HG02642 (cell line): ENCODE results near the gene OSBPL1A.

ENCODE experiments used
- ATAC-seq: cut with Tn5 transposase; IDR thresholded peaks from one replicate; pipeline ENCODE4 v1.9.1; 2021; ENCODE audit warnings: mild to moderate bottlenecking; ENCODE audit not compliant: unreplicated experiment, poor library complexity

OSBPL1A gene

DNA sequence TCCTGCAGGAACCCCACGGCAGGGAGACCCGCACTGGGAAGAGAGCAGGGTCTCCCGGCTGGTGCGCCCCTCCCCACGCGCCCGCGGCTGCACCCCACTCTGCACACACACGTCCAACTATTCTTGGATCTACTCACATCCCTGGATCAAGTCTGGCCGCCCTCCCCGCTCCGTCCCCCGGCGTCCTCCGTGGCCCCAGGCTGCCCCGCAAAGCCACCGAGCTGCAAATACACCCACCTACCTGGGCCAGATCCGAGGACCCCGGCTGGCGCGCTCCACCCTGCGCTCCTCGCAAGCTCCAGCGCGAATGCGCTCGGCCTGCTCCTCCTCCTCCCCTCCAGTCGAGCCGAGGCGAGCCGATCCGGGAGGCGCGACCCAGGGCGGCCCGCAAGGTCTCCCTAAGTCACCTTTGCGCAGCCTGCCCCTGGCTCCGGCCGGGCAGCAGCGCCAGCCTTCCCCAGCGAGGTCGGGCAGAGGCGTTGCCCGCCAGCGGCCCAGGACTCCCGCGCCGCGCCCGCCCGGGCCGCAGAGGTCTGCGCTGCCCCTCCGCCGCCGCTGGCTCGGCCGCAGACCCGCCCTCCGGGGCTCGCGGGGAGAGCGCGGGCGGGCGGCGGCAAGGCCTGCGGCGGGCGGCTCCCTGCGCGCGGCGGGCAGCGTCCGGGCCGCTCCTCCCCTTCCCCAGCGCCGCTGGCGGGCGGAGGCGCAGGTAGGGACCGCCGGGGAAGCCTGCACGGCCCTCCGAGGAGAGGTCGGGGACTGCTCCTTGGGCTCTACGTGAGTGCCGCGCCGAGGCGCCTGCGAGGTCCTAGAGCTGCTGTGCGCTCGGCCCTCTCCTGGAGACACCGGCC, 126.0 kb downstream of the OSBPL1A start:
- ATAC-seq: peak; percentile 53

DNA sequence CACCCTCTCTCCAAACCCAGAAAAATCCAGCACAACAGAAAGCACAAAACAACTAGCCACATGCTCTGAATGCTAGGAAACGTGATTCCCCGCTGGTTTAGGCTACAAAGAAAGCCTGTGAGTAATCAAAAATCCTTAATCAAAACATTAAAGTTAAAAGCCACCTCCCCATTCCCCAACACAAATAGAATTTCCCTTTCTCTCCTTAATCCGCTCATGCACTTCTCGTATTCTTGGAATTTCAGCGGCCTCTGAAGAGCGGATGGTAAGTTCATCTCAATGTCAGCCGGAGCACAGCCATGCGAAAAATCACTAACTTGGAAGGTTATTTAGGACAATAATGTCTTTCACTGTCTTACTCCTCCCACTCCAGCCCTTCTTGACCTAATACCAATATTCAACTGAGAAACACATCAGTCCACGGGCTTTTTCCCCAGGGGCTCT, 126.7 kb downstream of the OSBPL1A start:
- no peak for ATAC-seq

DNA sequence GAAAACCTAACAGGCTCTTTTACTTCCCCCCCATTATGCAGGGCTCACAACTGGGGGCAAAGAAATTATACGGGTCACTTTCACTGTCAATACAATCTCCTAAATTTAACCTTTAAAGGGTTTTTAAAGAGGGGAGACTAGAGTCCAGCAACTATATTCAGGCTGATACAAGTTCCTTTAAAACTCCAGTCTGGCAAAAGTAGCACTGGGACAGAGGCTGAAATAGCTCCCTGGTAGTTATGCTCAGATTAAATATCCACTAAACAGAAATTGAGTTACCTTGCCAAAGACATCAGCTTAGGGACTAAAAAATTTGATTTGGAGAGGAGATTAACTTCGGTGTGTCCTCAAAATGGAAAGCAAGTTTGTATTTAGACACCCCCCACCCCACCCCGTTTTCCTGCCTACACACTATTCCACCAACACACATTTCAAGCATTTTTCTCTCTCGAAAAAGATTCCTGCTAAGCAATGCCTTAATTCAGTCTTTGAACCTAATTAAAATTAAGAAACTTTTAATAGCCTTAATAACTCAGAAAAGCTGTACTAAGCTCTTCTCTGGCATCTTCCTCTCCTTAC, 127.2 kb downstream of the OSBPL1A start:
- ATAC-seq: no peak

DNA sequence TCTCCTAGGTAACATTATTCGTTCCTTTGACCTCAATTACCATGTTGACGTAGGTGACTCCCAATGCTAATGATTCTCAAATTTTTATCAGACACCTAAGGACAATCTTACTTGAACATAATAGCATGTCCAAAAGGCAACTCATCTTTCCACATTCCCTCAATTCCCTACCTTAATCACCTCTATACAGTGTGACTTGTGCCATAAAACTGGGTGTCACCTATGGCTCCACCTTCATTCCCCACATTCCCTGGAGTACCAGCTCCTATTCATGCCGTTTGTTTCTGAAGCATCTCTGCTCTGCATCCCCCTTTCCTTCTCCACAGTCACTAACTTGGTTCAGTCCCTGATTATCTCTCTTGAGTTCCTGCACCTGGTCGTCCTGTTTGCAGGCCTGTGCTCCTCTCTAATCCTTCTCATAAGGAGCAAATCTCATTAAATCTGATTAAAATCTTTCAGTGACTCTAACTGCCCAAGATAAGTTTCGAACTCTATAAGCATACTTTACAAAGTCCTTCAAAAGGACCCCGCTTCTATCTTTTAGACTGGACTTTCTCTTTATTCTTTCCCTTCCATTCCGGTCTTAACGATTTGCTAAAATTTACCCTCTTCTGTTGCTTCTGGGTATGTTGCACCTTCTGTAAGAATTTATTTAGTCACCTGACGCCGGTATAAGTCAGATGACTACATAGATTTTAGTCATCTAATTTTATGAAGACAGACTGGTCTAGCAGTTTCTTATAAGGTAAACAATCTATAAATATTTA, 128.7 kb downstream of the OSBPL1A start:
- no peak for ATAC-seq

DNA sequence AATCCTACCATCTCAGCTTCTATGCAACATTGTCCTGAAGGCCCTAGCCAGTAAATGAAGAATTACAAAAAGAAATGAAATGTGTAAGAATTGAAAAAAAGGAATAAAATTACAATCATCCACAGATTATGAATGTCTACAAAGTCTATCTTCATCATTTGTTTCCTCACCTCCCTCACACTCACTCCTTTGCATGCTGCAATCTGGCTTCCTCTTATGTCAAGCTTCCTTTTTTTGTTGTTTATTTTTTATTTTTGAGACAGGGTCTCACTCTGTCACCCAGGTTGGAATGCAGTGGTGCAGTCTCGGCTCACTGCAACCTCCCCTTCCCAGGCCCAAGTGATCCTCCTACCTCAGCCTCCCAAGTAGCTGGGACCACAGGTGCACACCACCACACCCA, 129.7 kb downstream of the OSBPL1A start:
- no peak for ATAC-seq

DNA sequence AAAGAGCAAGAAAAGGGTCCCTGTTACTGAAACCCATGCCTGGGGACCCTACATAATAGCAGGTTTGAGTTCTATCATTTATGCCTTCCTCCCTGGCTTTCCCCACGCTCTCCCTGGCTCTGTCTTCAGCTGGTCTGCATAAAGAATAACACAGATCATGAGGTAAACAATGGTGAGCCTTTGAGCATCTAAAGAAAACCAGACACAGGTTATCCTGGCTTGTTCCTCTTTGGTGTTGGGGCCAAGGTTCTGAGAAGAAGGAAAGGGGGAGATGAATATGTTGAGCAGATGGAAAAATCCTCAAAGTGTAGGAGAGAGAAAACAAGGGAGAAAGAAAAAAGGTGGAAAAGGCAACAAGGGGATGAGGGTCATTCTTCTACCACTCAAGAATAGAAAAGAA, 131.5 kb downstream of the OSBPL1A start:
- no peak for ATAC-seq

DNA sequence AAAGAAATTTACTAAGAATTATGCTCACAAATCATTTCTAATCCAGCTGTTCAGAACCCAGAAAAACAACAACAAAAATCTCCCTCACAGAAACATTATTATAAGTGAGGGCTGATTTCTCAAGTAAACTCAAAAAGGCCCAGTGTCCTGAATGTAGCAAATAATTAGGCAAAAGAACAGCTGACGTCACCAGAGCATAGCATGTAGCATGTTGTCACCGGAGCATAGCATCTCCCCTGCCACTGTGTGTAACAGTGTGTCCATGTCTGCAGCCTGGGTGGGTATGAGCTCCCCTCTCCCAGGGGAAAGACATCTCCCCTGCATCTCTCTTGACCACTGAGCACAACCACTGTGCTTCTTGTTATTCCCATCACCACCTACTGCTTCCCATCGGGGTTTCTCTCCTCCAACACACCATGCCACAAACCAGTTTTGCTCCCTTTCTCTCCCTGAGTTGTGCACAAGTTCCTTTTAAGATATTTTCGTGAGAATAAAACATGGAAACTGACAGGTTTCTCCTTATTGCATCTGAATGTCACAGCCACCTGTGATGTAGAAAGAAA, 132.0 kb downstream of the OSBPL1A start:
- ATAC-seq: no peak

DNA sequence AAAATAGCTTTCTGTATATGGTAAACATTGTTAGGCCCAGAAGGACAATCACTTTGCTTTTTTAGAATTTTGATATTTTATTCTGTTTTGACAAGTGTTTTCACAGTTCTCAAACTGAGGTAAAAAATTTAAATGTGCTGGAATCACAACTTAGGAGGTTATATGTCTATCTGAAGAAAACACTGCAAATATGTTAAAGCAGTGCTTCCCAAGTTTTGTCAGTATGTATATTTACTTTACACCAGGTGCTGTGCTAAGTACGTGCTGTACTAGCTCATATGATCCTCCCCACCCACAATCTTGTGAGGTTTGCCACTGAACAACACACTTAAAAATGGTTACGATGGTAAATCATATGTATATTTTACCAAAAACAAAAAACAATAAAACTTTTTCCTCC, 134.6 kb downstream of the OSBPL1A start:
- ATAC-seq: no peak

DNA sequence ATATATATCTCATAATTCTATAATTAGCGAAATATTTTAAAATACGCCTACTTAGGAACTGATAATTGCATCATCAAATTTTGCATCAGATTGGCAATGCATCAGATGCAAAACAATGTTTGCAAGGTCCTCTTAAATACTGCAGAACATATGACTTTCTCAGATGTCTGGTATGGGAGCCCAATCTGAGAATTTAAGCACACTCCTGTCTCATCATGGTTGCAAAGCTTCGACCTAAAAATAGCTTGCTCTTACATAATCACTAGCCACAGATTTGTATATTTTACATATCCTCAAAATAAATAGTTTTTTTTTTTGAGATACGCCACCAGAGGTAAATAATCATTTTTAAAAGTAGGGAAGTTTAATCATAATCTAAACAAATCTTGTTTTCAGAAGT, 135.5 kb downstream of the OSBPL1A start:
- no peak for ATAC-seq

DNA sequence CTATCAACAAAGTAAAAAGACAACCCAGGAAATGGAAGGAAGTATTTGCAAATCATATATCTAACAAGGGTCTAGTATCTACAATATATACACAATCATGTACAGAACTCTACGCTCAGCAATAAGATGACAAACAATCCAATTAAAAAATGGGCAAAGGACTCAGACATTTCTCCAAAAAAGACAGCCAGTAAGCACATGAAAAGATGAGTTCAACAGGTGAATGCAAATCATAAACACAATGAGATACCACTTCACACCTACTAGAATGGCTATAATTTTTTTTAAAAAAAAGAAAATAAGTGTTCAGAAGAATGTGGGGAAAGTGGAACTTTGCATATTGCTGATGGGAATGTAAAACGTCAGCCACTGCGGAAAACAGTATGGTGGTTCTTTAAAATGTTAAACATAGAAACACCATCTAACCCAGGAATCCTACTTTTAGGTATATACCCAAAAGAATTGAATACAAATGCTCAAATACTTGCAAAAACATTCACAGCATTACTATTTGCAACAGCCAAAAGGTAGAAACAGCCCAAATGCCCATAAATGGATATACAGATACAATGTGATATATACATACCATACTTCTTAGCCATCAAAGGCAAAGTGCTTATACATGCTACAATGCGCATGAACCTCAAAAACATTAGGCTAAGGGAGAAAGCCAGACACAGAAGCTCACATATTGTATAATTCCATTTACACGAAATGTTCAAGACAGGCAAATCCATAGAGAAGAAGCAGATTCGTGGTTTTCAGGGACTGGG, 137.6 kb downstream of the OSBPL1A start:
- no peak for ATAC-seq

DNA sequence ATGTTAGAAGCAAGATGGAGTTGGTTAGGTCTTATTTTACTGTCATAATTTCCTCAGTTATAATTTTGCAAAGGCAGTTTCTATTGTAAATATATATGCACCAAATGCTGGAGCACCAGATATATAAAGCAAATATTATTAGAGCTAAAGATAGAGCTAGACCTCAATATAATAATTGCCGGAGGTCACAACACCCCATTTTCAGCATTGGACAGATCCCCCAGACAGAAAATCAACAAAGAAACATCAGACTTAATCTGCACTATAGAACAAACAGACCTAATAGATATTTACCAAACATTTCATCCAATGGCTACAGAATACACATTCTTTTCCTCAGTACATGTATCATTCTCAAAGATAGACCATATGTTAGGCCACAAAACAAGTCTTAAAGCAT, 143.6 kb downstream of the OSBPL1A start:
- no peak for ATAC-seq

DNA sequence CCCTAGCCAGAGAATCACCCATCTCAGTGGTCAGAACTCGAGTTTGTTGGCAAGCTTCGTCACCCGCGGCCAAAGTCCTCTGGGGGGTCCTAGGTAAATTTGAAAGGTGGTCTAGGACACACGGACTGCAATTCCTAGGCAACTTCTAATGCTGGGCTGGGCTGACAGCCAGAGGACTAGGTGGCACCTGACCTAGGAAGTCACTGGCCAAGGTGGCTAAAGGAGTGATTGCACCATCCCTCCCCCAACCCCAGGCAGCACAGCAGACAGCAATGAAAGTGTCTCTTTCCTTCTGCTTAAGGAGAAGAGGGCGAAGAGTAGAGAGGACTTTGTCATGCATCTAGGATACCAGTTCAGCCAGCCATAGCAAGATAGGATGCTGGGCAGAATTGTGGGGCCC, 147.9 kb downstream of the OSBPL1A start:
- no peak for ATAC-seq

DNA sequence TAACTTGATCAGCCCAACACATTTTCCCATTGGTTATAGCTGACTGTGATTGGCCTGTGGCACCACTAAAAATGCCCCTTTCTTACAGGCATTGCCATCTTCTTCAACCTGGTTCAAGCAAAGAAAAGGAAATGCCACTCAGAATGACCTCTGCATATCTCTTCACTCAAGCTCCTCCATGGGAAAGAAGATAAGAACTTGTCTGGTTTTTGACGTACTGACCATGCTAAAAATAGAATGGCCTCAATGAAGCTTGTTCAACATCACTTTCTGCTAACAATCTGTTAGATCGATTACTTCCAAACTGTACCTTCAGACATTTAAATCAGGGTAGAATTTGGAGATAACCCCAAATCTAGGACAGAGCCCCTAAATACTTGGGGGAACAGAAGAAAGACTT, 149.3 kb downstream of the OSBPL1A start:
- no peak for ATAC-seq

DNA sequence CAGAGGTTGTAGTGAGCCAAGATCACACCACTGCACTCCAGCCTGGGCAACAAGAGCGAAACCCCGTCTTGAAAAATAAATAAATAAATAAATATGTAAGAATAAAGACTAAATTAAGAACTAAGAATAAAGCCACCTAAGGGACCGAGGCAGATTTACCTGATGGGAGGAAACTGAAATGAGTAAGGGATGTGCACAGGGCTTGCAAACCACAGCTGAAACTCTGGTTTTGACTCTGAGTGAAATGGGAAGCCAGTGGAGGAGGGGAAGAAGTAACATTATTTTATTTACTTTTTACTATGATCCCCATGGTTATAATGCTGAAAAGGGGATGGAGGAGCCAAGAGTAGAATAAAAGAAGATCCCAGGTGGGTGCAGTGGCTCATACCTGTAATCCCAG, 151.5 kb downstream of the OSBPL1A start:
- ATAC-seq: peak; percentile 90

DNA sequence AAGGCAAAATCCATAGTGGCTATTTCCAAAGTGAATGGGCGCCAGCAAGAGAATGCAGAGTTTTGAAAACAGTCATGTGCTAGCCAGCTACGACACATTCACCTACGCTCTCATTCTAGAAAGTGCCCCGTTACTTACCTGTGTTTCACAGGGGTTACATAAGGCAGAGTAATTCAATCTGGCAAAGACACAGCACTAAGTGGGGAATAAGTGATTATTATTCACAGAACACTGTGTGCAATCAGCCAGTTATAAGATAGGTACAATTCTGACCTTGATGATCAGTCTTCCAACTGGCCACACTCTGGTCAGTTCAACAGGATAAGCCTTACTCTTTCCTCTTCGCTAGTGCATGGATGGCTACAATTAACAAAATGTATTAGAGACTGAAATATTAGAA, 152.9 kb downstream of the OSBPL1A start:
- no peak for ATAC-seq

DNA sequence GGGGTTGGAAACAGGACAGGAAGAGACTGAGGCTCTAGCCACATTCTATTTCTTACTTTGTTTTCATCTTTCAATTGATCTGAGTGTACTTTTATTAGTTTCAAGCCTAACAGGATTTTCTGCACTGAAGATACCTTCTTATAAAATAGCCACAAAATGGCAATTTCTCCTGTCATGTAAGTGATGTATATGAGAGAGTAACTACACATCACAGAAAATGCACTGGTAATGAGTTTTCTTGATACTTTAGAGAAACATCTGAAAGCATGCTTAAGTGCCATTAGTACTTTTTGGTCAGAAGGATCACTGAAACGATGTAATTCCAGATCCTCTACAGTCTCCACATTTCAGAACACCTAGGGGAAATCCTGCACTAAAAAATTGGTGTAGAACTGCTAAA, 153.9 kb downstream of the OSBPL1A start:
- no peak for ATAC-seq

DNA sequence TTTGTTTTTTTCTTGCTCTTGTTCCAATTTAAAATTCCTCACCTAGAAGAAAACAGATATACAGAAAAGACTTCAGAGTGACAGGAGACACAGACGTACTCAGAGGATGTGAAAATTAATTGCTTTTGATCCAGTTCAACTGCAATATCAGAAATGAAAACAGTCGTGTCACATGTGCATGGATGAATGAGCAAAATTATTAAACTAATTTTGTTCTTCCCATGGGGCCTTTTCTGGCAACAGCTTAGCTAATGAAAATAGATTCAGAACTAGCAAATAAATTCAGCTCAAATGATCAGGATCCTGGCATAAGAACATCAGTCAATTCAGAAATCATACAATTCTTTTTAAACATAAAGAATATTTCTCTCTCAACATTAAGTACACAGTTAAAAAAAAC, 158.3 kb downstream of the OSBPL1A start:
- no peak for ATAC-seq

DNA sequence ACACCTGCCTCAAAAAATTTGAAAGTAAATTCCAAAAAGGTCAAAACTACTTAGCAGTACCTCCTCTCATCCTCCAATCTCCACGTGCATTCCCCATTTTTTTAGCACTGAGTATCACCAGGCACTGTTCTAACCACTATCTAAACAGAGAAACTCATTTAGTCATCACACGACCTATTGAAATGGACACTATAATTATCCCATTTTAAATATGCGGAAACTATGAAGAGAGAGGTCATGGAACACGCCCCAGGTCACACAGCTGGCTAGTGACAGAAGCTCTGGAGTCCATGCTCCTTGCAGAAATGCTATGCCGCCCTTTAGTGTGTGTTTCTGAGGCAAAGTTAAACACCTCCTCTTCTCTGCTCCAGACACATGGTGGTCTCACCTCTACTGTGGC, 159.2 kb downstream of the OSBPL1A start:
- no peak for ATAC-seq

DNA sequence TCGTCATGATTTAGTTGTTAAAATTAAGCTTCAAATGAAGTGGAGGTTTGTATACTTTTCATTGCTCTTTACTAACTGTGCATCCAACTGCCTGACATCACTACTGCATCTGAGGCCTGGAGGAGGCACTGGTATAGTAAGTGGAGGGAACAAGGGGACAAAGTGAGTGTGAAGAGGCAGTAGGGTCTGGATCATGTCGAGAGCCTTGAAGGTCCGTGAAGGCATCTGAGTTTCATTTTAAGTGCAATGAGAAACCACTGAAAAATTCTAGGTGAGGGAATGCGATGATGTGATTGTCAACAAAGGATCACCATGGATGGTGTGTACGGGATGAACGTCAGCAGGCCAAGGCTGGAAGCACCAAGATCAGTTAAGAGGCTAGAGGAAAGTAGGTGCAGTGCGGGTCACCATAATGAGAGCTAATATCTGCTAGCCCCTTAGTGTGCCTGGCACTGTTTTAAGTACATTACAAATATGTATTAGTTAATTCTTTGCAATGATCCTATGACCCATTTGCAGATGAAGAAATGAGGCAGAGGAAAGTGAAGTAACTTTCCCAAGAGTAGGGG, 162.7 kb downstream of the OSBPL1A start:
- ATAC-seq: no peak

DNA sequence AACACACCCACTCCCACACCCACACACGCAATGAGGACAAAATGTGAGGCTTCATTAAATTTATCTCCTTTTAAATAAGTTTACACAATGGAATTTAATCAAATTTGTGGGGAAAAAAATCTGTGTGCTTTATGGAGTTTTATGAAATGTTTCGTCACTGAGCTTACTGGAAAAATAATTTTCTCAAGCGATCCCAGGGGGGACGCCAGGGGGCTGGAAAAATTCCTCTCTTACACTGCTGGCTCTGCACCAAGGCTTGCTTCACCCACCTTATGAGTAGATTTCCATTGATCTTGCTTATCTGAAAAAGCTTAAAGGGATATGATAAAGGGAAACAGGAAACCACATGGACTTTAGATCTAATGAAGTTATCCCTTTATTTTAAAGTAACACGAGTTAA, 163.3 kb downstream of the OSBPL1A start:
- no peak for ATAC-seq
